GM18951 (cell line): ENCODE measurements around the gene DGKQ.

Experiments used
- POLR2A ChIP-seq: IDR thresholded peaks from 4 replicates; pipeline ENCODE4 v1.6.1; 2011; ENCODE audit warnings: mild to moderate bottlenecking; ENCODE audit not compliant: insufficient read length, insufficient read depth; ENCODE audit errors: extremely low read depth
- in situ Hi-C: fragments of 300-500 bp; cut with MboI; formaldehyde crosslinking; loops from one replicate; pipeline ENCODE4 v1.12.0; 2022; ENCODE audit warnings: low sequenced_read_pairs, mixed read lengths, inconsistent platforms; ENCODE audit not compliant: unreplicated experiment

Gene DGKQ

GRCh38 chr4:1015179-1015578, 41.8 kb upstream of the DGKQ start:
- in situ Hi-C loops = no loop called here
- no peak for TF ChIP-seq POLR2A

- no peak for TF ChIP-seq POLR2A
- in situ Hi-C loops = no loop called here
Measured at GRCh38 chr4:1014291-1015167, 41.2 kb upstream of the DGKQ start.

GRCh38 chr4:1013225-1014073, 40.1 kb upstream of the DGKQ start:
- in situ Hi-C loops = no loop called here
- no peak for TF ChIP-seq POLR2A

GRCh38 chr4:1012034-1012739, 38.8 kb upstream of the DGKQ start:
- in situ Hi-C loops = no loop called here
- no peak for TF ChIP-seq POLR2A

GRCh38 chr4:1011666-1012033, 38.3 kb upstream of the DGKQ start:
- no peak for TF ChIP-seq POLR2A
- in situ Hi-C loops = no loop called here

- in situ Hi-C loops = no loop called here
- no peak for TF ChIP-seq POLR2A
Measured at GRCh38 chr4:1011022-1011665, 37.8 kb upstream of the DGKQ start, which contains the start of gene FGFRL1. Gene FGFRL1, plus strand, starts transcription at chr4:1011626. Its CDS starts 860 bp downstream, at chr4:1012486.

- in situ Hi-C loops = no loop called here
- TF ChIP-seq POLR2A = no peak
Measured at GRCh38 chr4:1010395-1011021, 37.1 kb upstream of the DGKQ start.

- in situ Hi-C loops = no loop called here
- no peak for TF ChIP-seq POLR2A
Measured at GRCh38 chr4:1009542-1010394, 36.4 kb upstream of the DGKQ start.

GRCh38 chr4:1008840-1009541, 35.6 kb upstream of the DGKQ start:
- in situ Hi-C loops = no loop called here
- TF ChIP-seq POLR2A = no peak

GRCh38 chr4:1006856-1007255, 33.5 kb upstream of the DGKQ start:
- in situ Hi-C loops = no loop called here
- TF ChIP-seq POLR2A = no peak
